Measurements from ENCODE around the gene TNFRSF19. TPM values are rescaled to one million over a fixed set of nuclear protein-coding genes. Genes with fewer than 3 reads are reported as not detected.

Gene TNFRSF19
- total and polyA plus RNA-seq, 11 donors: 9.1 to 35.7 (median 25.6) TPM

GRCh38 chr13:23695711-23696464 lies 125.7 kb downstream of the TNFRSF19 start:
- Histone ChIP-seq H3K4me3 (peak overlapping the region in 8 of 12 donors; percentile 3 to 38 (median 26)), H3K9me3 (no peaks in the 10 kb centered on the region), H3K4me1 (peaks cover 0 to 28% (median 9%) of the 10 kb centered on the region in 12 donors), H3K27ac (peak overlapping the region in 7 of 12 donors; percentile 17 to 74 (median 45)), H3K27me3 (no peaks in the 10 kb centered on the region), H3K36me3 (no peaks in the 10 kb centered on the region)
- TF ChIP-seq POLR2A (IDR thresholded peaks at IDR 0.05): no peak
- TF ChIP-seq, protein P1, sequence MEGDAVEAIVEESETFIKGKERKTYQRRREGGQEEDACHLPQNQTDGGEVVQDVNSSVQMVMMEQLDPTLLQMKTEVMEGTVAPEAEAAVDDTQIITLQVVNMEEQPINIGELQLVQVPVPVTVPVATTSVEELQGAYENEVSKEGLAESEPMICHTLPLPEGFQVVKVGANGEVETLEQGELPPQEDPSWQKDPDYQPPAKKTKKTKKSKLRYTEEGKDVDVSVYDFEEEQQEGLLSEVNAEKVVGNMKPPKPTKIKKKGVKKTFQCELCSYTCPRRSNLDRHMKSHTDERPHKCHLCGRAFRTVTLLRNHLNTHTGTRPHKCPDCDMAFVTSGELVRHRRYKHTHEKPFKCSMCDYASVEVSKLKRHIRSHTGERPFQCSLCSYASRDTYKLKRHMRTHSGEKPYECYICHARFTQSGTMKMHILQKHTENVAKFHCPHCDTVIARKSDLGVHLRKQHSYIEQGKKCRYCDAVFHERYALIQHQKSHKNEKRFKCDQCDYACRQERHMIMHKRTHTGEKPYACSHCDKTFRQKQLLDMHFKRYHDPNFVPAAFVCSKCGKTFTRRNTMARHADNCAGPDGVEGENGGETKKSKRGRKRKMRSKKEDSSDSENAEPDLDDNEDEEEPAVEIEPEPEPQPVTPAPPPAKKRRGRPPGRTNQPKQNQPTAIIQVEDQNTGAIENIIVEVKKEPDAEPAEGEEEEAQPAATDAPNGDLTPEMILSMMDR (IDR thresholded peaks at IDR 0.05): peak in 1 of 12 donors; percentile 10
- peak in 4 of 5 donors; percentile 35 to 75 (median 66) for DNase-seq
- ATAC-seq: peak; percentile 22 to 80 (median 75)
- intact Hi-C loops (cut with DNase I): loop anchor here in 1 of 10 donors (5.0 kb wide), 1 partner anchor 39 kb away; no protein-coding TSS in a partner anchor
- 43 to 84% (median 69%) methylated on average over 32 to 46 of the region's 46 CpGs for WGBS, 4 donors

- 65 to 78% (median 74%) methylated on average over 5 of the region's 5 CpGs for WGBS, 4 donors
- no peaks in the 10 kb centered on the region for H3K9me3 ChIP-seq
- TF ChIP-seq, protein P1 (IDR thresholded peaks at IDR 0.05): no peak
- no peak for TF ChIP-seq POLR2A (IDR thresholded peaks at IDR 0.05)
- ATAC-seq (peak in 2 of 4 donors; percentile 3 to 6), DNase-seq (no peak)
- H3K27me3 ChIP-seq: no peaks in the 10 kb centered on the region
- H3K4me3 ChIP-seq: no peak overlapping the region
- peaks cover 0 to 31% (median 10%) of the 10 kb centered on the region in 12 donors for H3K4me1 ChIP-seq
- intact Hi-C loops (cut with DNase I): loop anchor here in 1 of 10 donors (5.0 kb wide), 1 partner anchor 39 kb away; no protein-coding TSS in a partner anchor
- H3K36me3 ChIP-seq: no peaks in the 10 kb centered on the region
- H3K27ac ChIP-seq: peak overlapping the region in 7 of 12 donors; percentile 17 to 74 (median 45)
These were observed 126.4 kb downstream of the TNFRSF19 start for GRCh38 chr13:23696610-23697009.

- H3K9me3 ChIP-seq: no peaks in the 10 kb centered on the region
- intact Hi-C loops (cut with DNase I): loop anchor here in 1 of 10 donors (5.0 kb wide), 1 partner anchor 41 kb away; no protein-coding TSS in a partner anchor
- no peak overlapping the region for H3K4me3 ChIP-seq
- H3K36me3 ChIP-seq: no peaks in the 10 kb centered on the region
- H3K27ac ChIP-seq: peak overlapping the region in 4 of 12 donors; percentile 1 to 39 (median 34)
- ATAC-seq (no peak), DNase-seq (no peak)
- 42 to 71% (median 57%) methylated on average over 1 of the region's 1 CpG for WGBS, 4 donors
- TF ChIP-seq POLR2A (IDR thresholded peaks at IDR 0.05): no peak
- TF ChIP-seq, protein P1 (IDR thresholded peaks at IDR 0.05): no peak
- H3K4me1 ChIP-seq: peaks cover 0 to 43% (median 16%) of the 10 kb centered on the region in 12 donors
- H3K27me3 ChIP-seq: no peaks in the 10 kb centered on the region
These were observed 127.6 kb downstream of the TNFRSF19 start for GRCh38 chr13:23697772-23698313.

DNA sequence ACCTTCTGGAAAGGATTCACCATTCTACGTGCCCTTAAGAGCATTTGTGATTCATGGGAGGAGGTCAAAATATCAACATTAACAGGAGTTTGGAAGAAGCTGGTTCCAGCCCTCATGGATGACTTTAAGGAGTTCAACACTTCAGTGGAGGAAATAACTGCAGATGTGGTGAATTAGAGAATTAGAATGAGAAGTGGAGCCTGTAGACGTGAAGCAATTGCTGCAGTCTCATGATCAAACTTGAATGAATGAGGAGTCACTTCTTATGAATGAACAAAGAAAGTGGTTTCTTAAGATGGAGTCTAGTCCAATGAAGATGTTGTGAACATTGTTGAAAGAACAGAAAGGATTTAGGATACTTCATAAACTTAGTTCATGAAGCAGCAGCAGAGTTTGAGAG lies 129.1 kb downstream of the TNFRSF19 start:
- Histone ChIP-seq H3K9me3 (no peaks in the 10 kb centered on the region), H3K27ac (no peak overlapping the region), H3K4me3 (no peak overlapping the region), H3K4me1 (peaks cover 0 to 52% (median 18%) of the 10 kb centered on the region in 12 donors), H3K27me3 (no peaks in the 10 kb centered on the region), H3K36me3 (no peaks in the 10 kb centered on the region)
- TF ChIP-seq POLR2A (IDR thresholded peaks at IDR 0.05): no peak
- intact Hi-C loops (cut with DNase I): loop anchor here in 1 of 10 donors (5.0 kb wide), 1 partner anchor 42 kb away; no protein-coding TSS in a partner anchor
- DNase-seq (no peak), ATAC-seq (no peak)
- 90 to 93% (median 91%) methylated on average over 2 of the region's 2 CpGs for WGBS, 4 donors

All from heart left ventricle (tissue), 16 donors.